GM12878 (cell line): ENCODE measurements around the gene SOS1. TPM values are rescaled to one million over a fixed set of nuclear protein-coding genes. Genes with fewer than 3 reads are reported as not detected.

Source experiments
- ATAC-seq: fragments of 200-7000 bp; cut with Tn5 transposase; 3 replicates; pipeline ENCODE4 v1.9.1; 2020; ENCODE audit warnings: mild to moderate bottlenecking, moderate library complexity
- BruUV-seq: library from RNA; stranded (reverse); fragments of 400-500 nt; replicated peaks from 2 replicates; lab custom pipeline; 2021; lab: Mats Ljungman, UMichigan
- CTCF ChIA-PET: fragments of 300-600 bp; sonication (Branson Sonifier 250); formaldehyde crosslinking; extraction: SDS; loops from one replicate; lab custom pipeline; 2021; ENCODE audit warnings: inconsistent platforms; lab: Yijun Ruan, JAX
- POLR2A ChIA-PET: fragments of 350-600 bp; formaldehyde crosslinking; extraction: SDS; loops from one replicate; lab custom pipeline; 2021; ENCODE audit warnings: inconsistent platforms; lab: Charles Lee
- RAD21 ChIA-PET: fragments of 300-600 bp; sonication (Branson Sonifier 250); formaldehyde crosslinking; loops from one replicate; lab custom pipeline; 2023; ENCODE audit warnings: antibody characterized with exemption; ENCODE audit not compliant: unreplicated experiment; lab: Charles Lee
- SMC1A ChIA-PET: fragments of 300-600 bp; sonication (Branson Sonifier 250); formaldehyde crosslinking; loops from one replicate; lab custom pipeline; 2023; ENCODE audit not compliant: unreplicated experiment, uncharacterized antibody; lab: Charles Lee
- DNase-seq: peaks from one replicate; pipeline ENCODE4 v3.0.0-alpha.2; 2011; ENCODE audit warnings: low read depth, low spot score
- FAIRE-seq: peaks from 3 replicates; lab custom pipeline; 2011; peaks lifted over from hg19 to GRCh38; lab: Jason Lieb, UNC
- H2AFZ ChIP-seq: 2 replicates; pipeline ENCODE4 v1.6.0; 2011; ENCODE audit warnings: low read depth, low read length, control low read depth; ENCODE audit not compliant: control insufficient read depth
- H3K27ac ChIP-seq: 2 replicates; pipeline ENCODE4 v1.5.1; 2011; ENCODE audit warnings: control low read depth; ENCODE audit not compliant: control insufficient read depth, insufficient read depth
- H3K27me3 ChIP-seq, 2 experiments: replicated peaks in 1 of 2; 2 replicates each; pipeline versions ENCODE4 v1.6.0 to v1.6.1; 2011; ENCODE audit warnings: low read length in 1 of 2; ENCODE audit not compliant: control insufficient read depth in 2 of 2, insufficient read depth in 2 of 2
- H3K36me3 ChIP-seq, 2 experiments: 2 replicates each; pipeline ENCODE4 v1.5.1; 2011; ENCODE audit warnings: low read length in 1 of 2; ENCODE audit not compliant: control insufficient read depth in 2 of 2, insufficient read depth in 2 of 2
- H3K4me1 ChIP-seq: 2 replicates; pipeline ENCODE4 v1.6.1; 2011; ENCODE audit warnings: mild to moderate bottlenecking, low read length, moderate library complexity, mixed read lengths; ENCODE audit not compliant: control insufficient read depth, insufficient read depth
- H3K4me2 ChIP-seq: 2 replicates; pipeline ENCODE4 v1.6.0; 2011; ENCODE audit warnings: control low read depth; ENCODE audit not compliant: control insufficient read depth, insufficient read depth
- H3K4me3 ChIP-seq: fragments of 200-600 bp; sonication (generic); 2 replicates; pipeline ENCODE4 v1.5.1; 2016
- H3K79me2 ChIP-seq: 2 replicates; pipeline ENCODE4 v1.6.0; 2011; ENCODE audit warnings: low read length; ENCODE audit not compliant: control insufficient read depth, insufficient read depth
- H3K9ac ChIP-seq: 2 replicates; pipeline ENCODE4 v1.8.0; 2011; ENCODE audit warnings: low read length, control low read depth, mixed read lengths; ENCODE audit not compliant: control insufficient read depth, insufficient read depth
- H3K9me3 ChIP-seq: replicated peaks from 3 replicates; pipeline ENCODE4 v1.5.1; 2011; ENCODE audit warnings: mild to moderate bottlenecking, low read length; ENCODE audit not compliant: control insufficient read depth, insufficient read depth
- H4K20me1 ChIP-seq: 2 replicates; pipeline ENCODE4 v1.6.0; 2011; ENCODE audit not compliant: control insufficient read depth, insufficient read depth
- BHLHE40 ChIP-seq, 2 experiments: fragments of 450-650 bp in 1 of 2; IDR thresholded peaks; 2 replicates each; pipeline ENCODE4 v1.6.1; 2011 to 2017; ENCODE audit warnings: low read depth in 2 of 2, borderline replicate concordance in 1 of 2, improper control_type of control experiment in 1 of 2, low read length in 1 of 2, mild to moderate bottlenecking in 1 of 2
- CEBPB ChIP-seq, 2 experiments: fragments of 150-350 bp in 1 of 2; IDR thresholded peaks; 2 replicates each; pipeline ENCODE4 v1.6.1; 2012 to 2014; ENCODE audit warnings: low read depth in 2 of 2, low read length in 2 of 2, borderline replicate concordance in 1 of 2, inconsistent platforms in 1 of 2
- CHD1 ChIP-seq: IDR thresholded peaks from 2 replicates; pipeline ENCODE4 v1.6.1; 2012; ENCODE audit warnings: low read depth, low read length, improper control_type of control experiment
- CHD2 ChIP-seq: IDR thresholded peaks from 2 replicates; pipeline ENCODE4 v1.6.1; 2011; ENCODE audit warnings: low read depth, low read length, improper control_type of control experiment, borderline replicate concordance
- EZH2 ChIP-seq: IDR thresholded peaks from 2 replicates; pipeline ENCODE4 v1.6.1; 2012; ENCODE audit warnings: low read depth, mild to moderate bottlenecking, control low read depth, inconsistent platforms, low read length, borderline replicate concordance; ENCODE audit not compliant: control insufficient read depth
- FOXK2 ChIP-seq: fragments of 450-650 bp; IDR thresholded peaks from 2 replicates; pipeline ENCODE4 v1.6.1; 2017; ENCODE audit warnings: mild to moderate bottlenecking, moderate library complexity
- MTA3 ChIP-seq: IDR thresholded peaks from 2 replicates; pipeline ENCODE4 v1.6.1; 2012; ENCODE audit warnings: low read length, inconsistent platforms, borderline replicate concordance
- NFYA ChIP-seq: IDR thresholded peaks from 2 replicates; pipeline ENCODE4 v1.6.1; 2011; ENCODE audit warnings: low read depth, mild to moderate bottlenecking, low read length, improper control_type of control experiment, borderline replicate concordance
- PML ChIP-seq: IDR thresholded peaks from 2 replicates; pipeline ENCODE4 v1.6.1; 2012; ENCODE audit warnings: low read length, inconsistent platforms
- POU2F2 ChIP-seq: IDR thresholded peaks from 3 replicates; pipeline ENCODE4 v1.6.1; 2011; ENCODE audit warnings: low read depth, mild to moderate bottlenecking, low read length, borderline replicate concordance
- RUNX3 ChIP-seq: IDR thresholded peaks from 2 replicates; pipeline ENCODE4 v1.6.1; 2012; ENCODE audit warnings: low read length, inconsistent platforms
- SP1 ChIP-seq: IDR thresholded peaks from one replicate; pipeline ENCODE4 v1.6.1; 2011; ENCODE audit warnings: low read depth, low read length
- SREBF1 ChIP-seq: IDR thresholded peaks from 2 replicates; pipeline ENCODE4 v1.6.1; 2012; ENCODE audit warnings: mild to moderate bottlenecking, low read length
- TAF1 ChIP-seq: IDR thresholded peaks from 2 replicates; pipeline ENCODE4 v1.6.1; 2011; ENCODE audit warnings: mild to moderate bottlenecking, low read depth, low read length, borderline replicate concordance
- TCF12 ChIP-seq: IDR thresholded peaks from 2 replicates; pipeline ENCODE4 v1.6.1; 2011; ENCODE audit warnings: low read depth, mild to moderate bottlenecking, low read length
- ZNF622 ChIP-seq: fragments of 450-650 bp; IDR thresholded peaks from 2 replicates; pipeline ENCODE4 v1.6.1; 2017; ENCODE audit warnings: mild to moderate bottlenecking, inconsistent platforms
- WGBS: methylation state at CpG from one replicate; pipeline ENCODE4 v1.1.6; 2016; ENCODE audit warnings: low lambda C conversion rate; ENCODE audit not compliant: insufficient replicate concordance, insufficient coverage; ENCODE audit errors: missing lambda C conversion rate; 5-methylcytosine and 5-hydroxymethylcytosine counted together
- in situ Hi-C: fragments of 300-500 bp; cut with MboI; formaldehyde crosslinking; loops from 9 replicates; pipeline ENCODE4 v1.14.3; 2018; ENCODE audit warnings: mixed read lengths
- intact Hi-C: fragments of 100-400 bp; cut with micrococcal nuclease; formaldehyde crosslinking; loops from one replicate; pipeline ENCODE4 v1.14.2; 2022; ENCODE audit not compliant: unreplicated experiment
- polyA plus RNA-seq, 11 experiments: library from polyadenylated mRNA; depleted of rRNA in 4 of 11; unstranded in 6 of 11; stranded (reverse) in 5 of 11; fragments of >200 nt; fragmentation: Nextera tagmentation in 4 of 11; fragmentation: Illumina TruSeq in 1 of 11; extraction: Ambion mirVana in 4 of 11; extraction: Trizol in 1 of 11; gene quantifications; 1 replicate in 1 of 11; 2 replicates in 10 of 11; pipeline versions ENCODE4 v1.2.1 to v1.2.3, GENCODE V29; 2011 to 2016; ENCODE audit warnings: inconsistent platforms in 2 of 11, missing spikeins in 2 of 11, low read depth in 1 of 11
- total RNA-seq, 4 experiments: library from RNA; depleted of rRNA in 3 of 4; stranded (reverse); fragments of >200 nt in 3 of 4; fragmentation: Illumina TruSeq in 1 of 4; extraction: Trizol in 1 of 4; gene quantifications; 2 replicates each; pipeline versions ENCODE4 v1.2.1 to v1.2.3, GENCODE V29; 2013 to 2021
- TF ChIP-seq, protein P1 (sequence below): IDR thresholded peaks from 2 replicates; pipeline ENCODE4 v1.6.1; 2012; ENCODE audit warnings: low read depth, low read length, improper control_type of control experiment
- TF ChIP-seq, protein P2 (sequence below): IDR thresholded peaks from 2 replicates; pipeline ENCODE4 v1.6.1; 2012; ENCODE audit warnings: low read length, inconsistent platforms
- TF ChIP-seq, protein P3 (sequence below): fragments of 450-650 bp; IDR thresholded peaks from 2 replicates; pipeline ENCODE4 v1.6.1; 2017; ENCODE audit warnings: antibody characterized with exemption, mild to moderate bottlenecking, moderate library complexity

Gene SOS1
- total and polyA plus RNA-seq, 10 of the 15 experiments (the other 5 are each of a cell fraction or from before 2014, with no cell fraction given): 2.1 to 24.1 (median 8.5) TPM

DNA sequence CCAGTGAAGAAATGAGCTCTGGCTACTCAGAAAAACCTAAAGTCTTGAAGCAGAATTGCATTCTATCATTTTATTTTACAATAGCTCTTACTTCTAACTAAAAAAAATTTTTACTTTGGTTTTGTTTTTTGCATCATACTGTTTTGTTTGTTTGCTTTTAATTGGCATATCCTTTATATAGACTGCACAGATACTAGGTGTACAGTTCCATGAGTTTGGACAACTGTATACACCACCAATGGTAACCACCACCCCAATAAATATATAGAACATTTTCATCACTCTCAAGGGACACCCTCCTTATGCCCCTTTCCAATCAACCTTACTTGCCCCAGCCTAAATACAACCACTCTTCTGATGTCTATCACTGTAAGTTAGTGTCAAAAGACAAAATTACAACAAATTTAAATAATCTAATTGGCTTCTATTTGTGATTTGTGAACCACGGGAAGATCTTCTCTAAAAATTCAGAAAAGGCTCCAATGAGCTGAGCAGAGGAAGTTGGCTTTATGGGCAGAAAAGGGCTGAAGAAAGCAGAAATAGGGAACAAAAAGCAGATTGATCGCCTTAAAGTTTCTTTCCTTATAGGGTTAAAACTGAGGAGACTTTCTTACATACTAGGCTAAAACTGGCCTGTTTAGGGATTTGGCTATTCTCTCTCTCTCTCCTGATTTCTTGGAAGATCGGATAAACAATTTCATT, 22.2 kb upstream of the SOS1 start:
- DNase-seq (no peak), FAIRE-seq (no peak), ATAC-seq (no peak)
- BruUV-seq: no TSS peak
- ChIA-PET SMC1A (interaction anchor here (0.8 to 2.2 kb wide), 2 partner anchors 10 to 85 kb away, joined by 3 to 6 read pairs; no protein-coding TSS in a partner anchor), RAD21 (interaction anchor here (1.0 to 1.7 kb wide), 2 partner anchors 19 to 24 kb away, joined by 3 to 4 read pairs; no protein-coding TSS in a partner anchor), CTCF (interaction anchor here (0.6 to 1.4 kb wide), 4 partner anchors 23 to 84 kb away, joined by 3 to 4 read pairs (median 3); no protein-coding TSS in a partner anchor), POLR2A (no interaction called here)
- Histone ChIP-seq H3K4me3 (no peak overlapping the region), H3K36me3 (no peaks in the 10 kb centered on the region), H3K4me2 (no peak overlapping the region), H3K4me1 (peaks cover 5% of the 10 kb centered on the region), H2AFZ (no peak overlapping the region), H3K27me3 (no peaks in the 10 kb centered on the region; a peak in 1 of 4 replicates), H3K9me3 (no peaks in the 10 kb centered on the region), H3K79me2 (no peaks in the 10 kb centered on the region), H3K9ac (no peak overlapping the region), H4K20me1 (no peaks in the 10 kb centered on the region), H3K27ac (no peak overlapping the region)
- no peak for TF ChIP-seq SP1
- TF ChIP-seq, protein P1, sequence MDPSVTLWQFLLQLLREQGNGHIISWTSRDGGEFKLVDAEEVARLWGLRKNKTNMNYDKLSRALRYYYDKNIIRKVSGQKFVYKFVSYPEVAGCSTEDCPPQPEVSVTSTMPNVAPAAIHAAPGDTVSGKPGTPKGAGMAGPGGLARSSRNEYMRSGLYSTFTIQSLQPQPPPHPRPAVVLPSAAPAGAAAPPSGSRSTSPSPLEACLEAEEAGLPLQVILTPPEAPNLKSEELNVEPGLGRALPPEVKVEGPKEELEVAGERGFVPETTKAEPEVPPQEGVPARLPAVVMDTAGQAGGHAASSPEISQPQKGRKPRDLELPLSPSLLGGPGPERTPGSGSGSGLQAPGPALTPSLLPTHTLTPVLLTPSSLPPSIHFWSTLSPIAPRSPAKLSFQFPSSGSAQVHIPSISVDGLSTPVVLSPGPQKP: no peak
- no peak for TF ChIP-seq CEBPB (IDR thresholded peaks at IDR 0.05; ENCODE audit: borderline replicate concordance in 1 of 2, low read depth in 2 of 2, low read length in 2 of 2)
- TF ChIP-seq, protein P2, sequence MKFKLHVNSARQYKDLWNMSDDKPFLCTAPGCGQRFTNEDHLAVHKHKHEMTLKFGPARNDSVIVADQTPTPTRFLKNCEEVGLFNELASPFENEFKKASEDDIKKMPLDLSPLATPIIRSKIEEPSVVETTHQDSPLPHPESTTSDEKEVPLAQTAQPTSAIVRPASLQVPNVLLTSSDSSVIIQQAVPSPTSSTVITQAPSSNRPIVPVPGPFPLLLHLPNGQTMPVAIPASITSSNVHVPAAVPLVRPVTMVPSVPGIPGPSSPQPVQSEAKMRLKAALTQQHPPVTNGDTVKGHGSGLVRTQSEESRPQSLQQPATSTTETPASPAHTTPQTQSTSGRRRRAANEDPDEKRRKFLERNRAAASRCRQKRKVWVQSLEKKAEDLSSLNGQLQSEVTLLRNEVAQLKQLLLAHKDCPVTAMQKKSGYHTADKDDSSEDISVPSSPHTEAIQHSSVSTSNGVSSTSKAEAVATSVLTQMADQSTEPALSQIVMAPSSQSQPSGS: no peak
- no peak for TF ChIP-seq POU2F2
- no peak for TF ChIP-seq CHD2
- no peak for TF ChIP-seq NFYA
- no peak for TF ChIP-seq TCF12
- TF ChIP-seq EZH2: no peak
- TF ChIP-seq ZNF622: no peak
- no peak for TF ChIP-seq CHD1
- TF ChIP-seq RUNX3: no peak
- TF ChIP-seq PML: no peak
- no peak for TF ChIP-seq BHLHE40 (IDR thresholded peaks at IDR 0.05; ENCODE audit: borderline replicate concordance in 1 of 2, low read depth in 2 of 2, low read length in 1 of 2)
- no peak for TF ChIP-seq TAF1
- no peak for TF ChIP-seq FOXK2
- no peak for TF ChIP-seq MTA3
- TF ChIP-seq, protein P3, sequence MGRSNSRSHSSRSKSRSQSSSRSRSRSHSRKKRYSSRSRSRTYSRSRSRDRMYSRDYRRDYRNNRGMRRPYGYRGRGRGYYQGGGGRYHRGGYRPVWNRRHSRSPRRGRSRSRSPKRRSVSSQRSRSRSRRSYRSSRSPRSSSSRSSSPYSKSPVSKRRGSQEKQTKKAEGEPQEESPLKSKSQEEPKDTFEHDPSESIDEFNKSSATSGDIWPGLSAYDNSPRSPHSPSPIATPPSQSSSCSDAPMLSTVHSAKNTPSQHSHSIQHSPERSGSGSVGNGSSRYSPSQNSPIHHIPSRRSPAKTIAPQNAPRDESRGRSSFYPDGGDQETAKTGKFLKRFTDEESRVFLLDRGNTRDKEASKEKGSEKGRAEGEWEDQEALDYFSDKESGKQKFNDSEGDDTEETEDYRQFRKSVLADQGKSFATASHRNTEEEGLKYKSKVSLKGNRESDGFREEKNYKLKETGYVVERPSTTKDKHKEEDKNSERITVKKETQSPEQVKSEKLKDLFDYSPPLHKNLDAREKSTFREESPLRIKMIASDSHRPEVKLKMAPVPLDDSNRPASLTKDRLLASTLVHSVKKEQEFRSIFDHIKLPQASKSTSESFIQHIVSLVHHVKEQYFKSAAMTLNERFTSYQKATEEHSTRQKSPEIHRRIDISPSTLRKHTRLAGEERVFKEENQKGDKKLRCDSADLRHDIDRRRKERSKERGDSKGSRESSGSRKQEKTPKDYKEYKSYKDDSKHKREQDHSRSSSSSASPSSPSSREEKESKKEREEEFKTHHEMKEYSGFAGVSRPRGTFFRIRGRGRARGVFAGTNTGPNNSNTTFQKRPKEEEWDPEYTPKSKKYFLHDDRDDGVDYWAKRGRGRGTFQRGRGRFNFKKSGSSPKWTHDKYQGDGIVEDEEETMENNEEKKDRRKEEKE: no peak
- no peak for TF ChIP-seq SREBF1
- in situ Hi-C loops: no loop called here
- WGBS: 47% methylated on average over 3 of the region's 3 CpGs
- intact Hi-C loops: no loop called here
